ENCODE data around the gene ST6GAL1. TPM values are rescaled to one million over a fixed set of nuclear protein-coding genes. Genes with fewer than 3 reads are reported as not detected.

Gene ST6GAL1
- total and polyA plus RNA-seq, 7 experiments from 2014 or later = 115 to 313 (median 214) TPM

DNA sequence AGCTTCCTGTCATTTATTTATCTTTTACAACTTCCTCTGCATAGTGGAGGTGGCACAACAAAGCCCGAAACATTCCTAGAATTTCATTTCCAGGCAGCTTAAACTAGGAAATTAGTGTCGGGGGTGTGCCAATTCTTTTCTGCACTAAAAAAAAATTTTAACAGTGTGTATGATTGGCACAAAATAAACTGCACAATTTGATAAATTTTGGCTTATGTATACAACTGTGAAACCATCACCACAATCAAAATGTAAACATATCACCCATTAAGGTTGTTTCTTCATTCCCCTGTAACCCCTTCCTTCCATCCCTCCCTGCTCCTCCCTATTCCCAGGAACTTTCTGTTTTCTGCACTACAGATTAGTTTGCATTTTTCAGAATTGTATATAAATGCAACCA is 154.3 kb downstream of the ST6GAL1 start:
- peaks cover 0 to 12% of the 10 kb centered on the region in 2 donors for H3K4me1 ChIP-seq (ENCODE audit: control insufficient read depth in 2 of 2, insufficient read depth in 2 of 2, low read length in 2 of 2)
- intact Hi-C loops (cut with micrococcal nuclease) = no loop called here
- no peak overlapping the region for H3K4me3 ChIP-seq (ENCODE audit: low read length)
- H3K36me3 ChIP-seq (ENCODE audit: control insufficient read depth in 2 of 3, insufficient read depth in 3 of 3, low read length in 3 of 3) = no peaks in the 10 kb centered on the region
- peaks cover 13 to 24% (median 14%) of the 10 kb centered on the region in 7 donors for H3K4me1 Mint-ChIP-seq
- DNase-seq (no peak), ATAC-seq (no peak)
- no peak overlapping the region for H3K27ac ChIP-seq (ENCODE audit: low read depth, low read length)
- peaks cover 9 to 27% (median 19%) of the 10 kb centered on the region in 5 donors for H3K36me3 Mint-ChIP-seq
- H3K9me3 ChIP-seq (ENCODE audit: control insufficient read depth in 2 of 3, low read length in 3 of 3) = no peaks in the 10 kb centered on the region
- H3K27me3 Mint-ChIP-seq = no peaks in the 10 kb centered on the region
- POLR2A ChIA-PET = interaction anchor here (0.9 to 1.1 kb wide), 3 partner anchors 10 to 235 kb away, joined by 3 to 4 read pairs (median 3); no protein-coding TSS in a partner anchor
- H3K4me3 Mint-ChIP-seq = peak overlapping the region in 8 of 10 donors; percentile 17 to 66 (median 44)
- no peaks in the 10 kb centered on the region for H3K27me3 ChIP-seq (ENCODE audit: control insufficient read depth in 2 of 2, insufficient read depth in 2 of 2, low read length in 2 of 2)
- peak overlapping the region in 3 of 9 donors; percentile 44 to 76 (median 57) for H3K27ac Mint-ChIP-seq
- CTCF ChIA-PET = interaction anchor here (0.7 to 1.1 kb wide), 4 partner anchors 17 to 81 kb away, joined by 3 read pairs; no protein-coding TSS in a partner anchor
- H3K9me3 Mint-ChIP-seq = peaks cover 3 to 39% (median 20%) of the 10 kb centered on the region in 11 donors

DNA sequence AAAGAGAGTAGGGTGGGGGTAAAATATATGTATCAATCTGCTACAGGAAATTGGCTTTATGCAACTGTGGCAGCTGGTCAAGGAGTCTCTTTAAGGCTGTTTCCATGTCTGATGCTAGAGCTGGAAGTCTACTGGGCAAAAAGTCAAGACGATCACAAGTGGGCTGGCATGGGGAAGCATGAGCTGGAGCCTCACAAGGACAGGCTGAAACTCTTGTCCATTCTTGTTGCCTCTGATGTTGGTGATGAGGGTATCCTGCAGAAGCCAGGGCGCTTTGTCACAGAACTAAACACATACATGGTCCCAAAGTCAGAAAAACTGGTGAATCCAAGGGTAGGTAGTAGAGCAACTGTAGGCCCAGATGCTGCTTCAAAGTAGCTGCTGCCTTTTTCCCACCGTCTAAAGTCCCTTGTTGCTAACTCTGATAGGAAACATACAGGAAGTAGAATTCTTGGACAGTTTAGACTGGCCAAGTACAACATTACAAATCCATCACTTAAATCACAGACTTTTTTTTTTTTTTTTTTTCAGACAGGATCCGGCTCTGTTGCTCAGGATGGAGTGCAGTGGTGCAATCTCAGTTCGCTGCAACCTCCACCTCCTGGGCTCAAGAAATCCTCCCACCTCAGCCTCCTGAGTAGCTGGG is 154.8 kb downstream of the ST6GAL1 start:
- DNase-seq (no peak), ATAC-seq (no peak)
- Histone ChIP-seq H3K27ac (ENCODE audit: low read depth, low read length) (no peak overlapping the region), H3K4me3 (ENCODE audit: low read length) (no peak overlapping the region), H3K9me3 (ENCODE audit: control insufficient read depth in 2 of 3, low read length in 3 of 3) (no peaks in the 10 kb centered on the region), H3K4me1 (ENCODE audit: control insufficient read depth in 2 of 2, insufficient read depth in 2 of 2, low read length in 2 of 2) (peaks cover 0 to 12% of the 10 kb centered on the region in 2 donors), H3K27me3 (ENCODE audit: control insufficient read depth in 2 of 2, insufficient read depth in 2 of 2, low read length in 2 of 2) (no peaks in the 10 kb centered on the region), H3K36me3 (ENCODE audit: control insufficient read depth in 2 of 3, insufficient read depth in 3 of 3, low read length in 3 of 3) (no peaks in the 10 kb centered on the region)
- intact Hi-C loops (cut with micrococcal nuclease) = no loop called here
- ChIA-PET POLR2A (interaction anchor here (0.9 to 1.0 kb wide), 2 partner anchors 57 to 236 kb away, joined by 3 read pairs; no protein-coding TSS in a partner anchor), CTCF (interaction anchor here (1.1 kb wide), 1 partner anchor 17 kb away, joined by 3 read pairs; no protein-coding TSS in a partner anchor)
- Mint-ChIP-seq H3K4me3 (peak overlapping the region in 5 of 10 donors; percentile 30 to 66 (median 61)), H3K4me1 (peaks cover 13 to 21% (median 14%) of the 10 kb centered on the region in 7 donors), H3K9me3 (peaks cover 3 to 44% (median 21%) of the 10 kb centered on the region in 11 donors), H3K27me3 (peaks cover 0 to under 1% (median 0%) of the 10 kb centered on the region in 5 donors), H3K27ac (peak overlapping the region in 2 of 9 donors; percentile 44 to 57), H3K36me3 (peaks cover 9 to 27% (median 18%) of the 10 kb centered on the region in 5 donors)

DNA sequence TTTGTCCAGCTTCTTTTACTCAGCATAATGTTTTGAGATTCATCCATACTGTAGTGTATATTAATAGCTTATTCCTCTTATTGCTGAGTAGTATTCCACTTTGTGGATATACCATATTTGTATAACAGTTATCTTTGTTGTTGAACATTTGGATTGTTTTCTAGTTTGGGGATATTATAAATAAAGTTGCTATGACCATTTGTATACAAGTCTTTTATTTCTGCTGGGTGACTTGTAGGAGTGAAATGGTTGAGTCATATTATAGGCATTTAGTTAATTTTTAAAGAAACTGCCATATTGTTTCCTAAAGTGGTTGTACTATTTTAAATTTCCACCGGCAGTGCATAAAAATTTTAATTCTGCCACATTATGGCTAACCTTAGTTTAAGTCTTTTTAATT is 155.6 kb downstream of the ST6GAL1 start:
- Mint-ChIP-seq H3K4me1 (peaks cover 13 to 21% (median 14%) of the 10 kb centered on the region in 7 donors), H3K36me3 (peaks cover 9 to 31% (median 16%) of the 10 kb centered on the region in 5 donors), H3K9me3 (peaks cover 3 to 52% (median 23%) of the 10 kb centered on the region in 11 donors), H3K27ac (no peak overlapping the region), H3K27me3 (peaks cover 0 to 3% (median 0%) of the 10 kb centered on the region in 5 donors), H3K4me3 (no peak overlapping the region)
- CTCF ChIA-PET = interaction anchor here (1.1 kb wide), 1 partner anchor 16 kb away, joined by 3 read pairs; no protein-coding TSS in a partner anchor
- POLR2A ChIA-PET = no interaction called here
- ATAC-seq (no peak), DNase-seq (no peak)
- no peak overlapping the region for H3K4me3 ChIP-seq (ENCODE audit: low read length)
- H3K36me3 ChIP-seq (ENCODE audit: control insufficient read depth in 2 of 3, insufficient read depth in 3 of 3, low read length in 3 of 3) = no peaks in the 10 kb centered on the region
- peaks cover 0 to 12% of the 10 kb centered on the region in 2 donors for H3K4me1 ChIP-seq (ENCODE audit: control insufficient read depth in 2 of 2, insufficient read depth in 2 of 2, low read length in 2 of 2)
- H3K27me3 ChIP-seq (ENCODE audit: control insufficient read depth in 2 of 2, insufficient read depth in 2 of 2, low read length in 2 of 2) = no peaks in the 10 kb centered on the region
- H3K9me3 ChIP-seq (ENCODE audit: control insufficient read depth in 2 of 3, low read length in 3 of 3) = no peaks in the 10 kb centered on the region
- intact Hi-C loops (cut with micrococcal nuclease) = no loop called here
- H3K27ac ChIP-seq (ENCODE audit: low read depth, low read length) = no peak overlapping the region

DNA sequence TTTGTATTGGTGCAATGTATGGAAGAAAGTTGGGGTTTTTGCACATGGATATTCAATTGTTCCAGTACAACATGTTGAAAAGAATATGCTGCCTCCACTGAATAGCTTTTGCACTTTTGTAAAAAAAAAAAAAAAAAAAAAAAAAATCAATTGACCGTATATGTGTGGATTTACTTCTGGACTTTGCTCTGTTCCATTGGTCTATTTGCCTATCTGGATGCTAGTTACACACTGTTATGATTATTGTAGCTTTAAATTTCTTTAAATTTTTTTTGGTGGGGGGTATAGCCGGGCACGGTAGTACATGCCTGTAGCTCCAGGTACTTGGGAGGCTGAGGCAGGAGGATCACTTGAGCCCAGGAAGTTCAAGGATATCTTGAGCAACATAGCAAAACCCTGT is 156.5 kb downstream of the ST6GAL1 start:
- H3K9me3 Mint-ChIP-seq = peaks cover 3 to 54% (median 25%) of the 10 kb centered on the region in 11 donors
- intact Hi-C loops (cut with micrococcal nuclease) = no loop called here
- POLR2A ChIA-PET = interaction anchor here (0.6 to 0.7 kb wide), 2 partner anchors 25 to 280 kb away, joined by 3 to 5 read pairs; no protein-coding TSS in a partner anchor
- DNase-seq = no peak
- ATAC-seq = no peak
- Histone ChIP-seq H3K4me3 (ENCODE audit: low read length) (no peak overlapping the region), H3K9me3 (ENCODE audit: control insufficient read depth in 2 of 3, low read length in 3 of 3) (no peaks in the 10 kb centered on the region), H3K27ac (ENCODE audit: low read depth, low read length) (no peak overlapping the region), H3K36me3 (ENCODE audit: control insufficient read depth in 2 of 3, insufficient read depth in 3 of 3, low read length in 3 of 3) (no peaks in the 10 kb centered on the region), H3K27me3 (ENCODE audit: control insufficient read depth in 2 of 2, insufficient read depth in 2 of 2, low read length in 2 of 2) (no peaks in the 10 kb centered on the region), H3K4me1 (ENCODE audit: control insufficient read depth in 2 of 2, insufficient read depth in 2 of 2, low read length in 2 of 2) (peaks cover 0 to 12% of the 10 kb centered on the region in 2 donors)
- no peak overlapping the region for H3K27ac Mint-ChIP-seq
- H3K27me3 Mint-ChIP-seq = peaks cover 0 to 3% (median 0%) of the 10 kb centered on the region in 5 donors
- H3K4me1 Mint-ChIP-seq = peaks cover 13 to 21% (median 14%) of the 10 kb centered on the region in 7 donors
- H3K4me3 Mint-ChIP-seq = no peak overlapping the region
- peaks cover 9 to 31% (median 15%) of the 10 kb centered on the region in 5 donors for H3K36me3 Mint-ChIP-seq
- CTCF ChIA-PET = no interaction called here

DNA sequence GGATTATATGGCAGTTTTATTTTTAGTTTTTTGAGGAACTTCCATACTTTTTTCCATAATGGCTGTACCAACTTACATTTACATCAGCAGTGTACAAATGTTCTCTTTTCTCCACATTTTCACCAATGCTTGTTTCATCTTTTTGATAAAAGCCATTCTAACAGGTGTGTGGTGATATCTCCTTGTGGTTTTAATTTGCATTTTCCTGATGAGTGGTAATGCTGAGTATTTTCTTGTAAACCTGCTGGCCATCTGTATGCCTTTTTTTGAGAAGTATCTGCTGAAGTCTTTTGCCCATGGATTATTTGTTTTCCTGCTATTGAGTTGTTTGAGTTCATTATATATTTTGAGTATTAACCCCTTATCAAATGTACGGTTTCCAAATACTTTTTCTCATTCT is 158.4 kb downstream of the ST6GAL1 start:
- peaks cover 0 to 3% (median 0%) of the 10 kb centered on the region in 5 donors for H3K27me3 Mint-ChIP-seq

DNA sequence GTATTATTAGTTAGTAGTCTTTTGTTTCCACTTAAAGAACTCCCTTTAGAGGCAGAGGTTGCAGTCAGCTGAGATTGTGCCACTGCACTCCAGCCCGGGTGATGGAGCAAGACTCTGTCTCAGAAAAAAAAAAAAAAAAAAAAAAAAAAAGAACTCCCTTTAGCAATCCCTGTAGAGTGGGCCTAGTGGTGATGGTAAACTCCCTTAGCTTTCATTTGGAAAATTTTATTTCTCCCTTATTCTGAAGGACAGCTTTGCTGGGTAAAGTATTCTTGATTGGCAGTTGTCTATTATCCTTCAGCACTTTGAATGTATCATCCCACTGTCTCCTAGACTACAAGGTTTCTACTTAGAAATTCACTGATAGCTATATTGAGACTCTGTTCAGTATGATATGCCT is 163.0 kb downstream of the ST6GAL1 start:
- DNase-seq (no peak), ATAC-seq (no peak)
- H3K27me3 ChIP-seq (ENCODE audit: control insufficient read depth in 2 of 2, insufficient read depth in 2 of 2, low read length in 2 of 2) = no peaks in the 10 kb centered on the region
- peaks cover 0 to 9% (median 0%) of the 10 kb centered on the region in 3 experiments for H3K9me3 ChIP-seq (ENCODE audit: control insufficient read depth in 2 of 3, low read length in 3 of 3)
- intact Hi-C loops (cut with micrococcal nuclease) = no loop called here
- no peak overlapping the region for H3K27ac ChIP-seq (ENCODE audit: low read depth, low read length)
- H3K36me3 Mint-ChIP-seq = peaks cover 12 to 46% (median 15%) of the 10 kb centered on the region in 5 donors
- ChIA-PET POLR2A (interaction anchor here (0.7 to 1.2 kb wide), 3 partner anchors 66 to 310 kb away, joined by 3 to 5 read pairs (median 4); partner anchors contain the start of gene EIF4A2), CTCF (interaction anchor here (0.8 kb wide), 1 partner anchor 43 kb away, joined by 3 read pairs; no protein-coding TSS in a partner anchor)
- peaks cover under 1 to 61% (median 28%) of the 10 kb centered on the region in 11 donors for H3K9me3 Mint-ChIP-seq
- peaks cover 0 to 3% (median 0%) of the 10 kb centered on the region in 5 donors for H3K27me3 Mint-ChIP-seq
- H3K4me3 ChIP-seq (ENCODE audit: low read length) = no peak overlapping the region
- no peaks in the 10 kb centered on the region for H3K36me3 ChIP-seq (ENCODE audit: control insufficient read depth in 2 of 3, insufficient read depth in 3 of 3, low read length in 3 of 3)
- no peak overlapping the region for H3K27ac Mint-ChIP-seq
- H3K4me1 Mint-ChIP-seq = peaks cover 0 to 17% (median 5%) of the 10 kb centered on the region in 7 donors
- H3K4me1 ChIP-seq (ENCODE audit: control insufficient read depth in 2 of 2, insufficient read depth in 2 of 2, low read length in 2 of 2) = no peaks in the 10 kb centered on the region
- H3K4me3 Mint-ChIP-seq = no peak overlapping the region

More for the DNA sequence above, 158.4 kb downstream of the ST6GAL1 start:
- peaks cover 0 to 7% (median 0%) of the 10 kb centered on the region in 3 experiments for H3K9me3 ChIP-seq (ENCODE audit: control insufficient read depth in 2 of 3, low read length in 3 of 3)
- Mint-ChIP-seq H3K4me1 (peaks cover 9 to 15% (median 14%) of the 10 kb centered on the region in 7 donors), H3K9me3 (peaks cover 3 to 58% (median 28%) of the 10 kb centered on the region in 11 donors), H3K27ac (no peak overlapping the region), H3K4me3 (no peak overlapping the region), H3K36me3 (peaks cover 14 to 35% (median 15%) of the 10 kb centered on the region in 5 donors)
- H3K27ac ChIP-seq (ENCODE audit: low read depth, low read length) = no peak overlapping the region
- no peaks in the 10 kb centered on the region for H3K27me3 ChIP-seq (ENCODE audit: control insufficient read depth in 2 of 2, insufficient read depth in 2 of 2, low read length in 2 of 2)
- no peak for ATAC-seq
- peaks cover 0 to 12% of the 10 kb centered on the region in 2 donors for H3K4me1 ChIP-seq (ENCODE audit: control insufficient read depth in 2 of 2, insufficient read depth in 2 of 2, low read length in 2 of 2)
- ChIA-PET POLR2A (no interaction called here), CTCF (no interaction called here)
- DNase-seq = no peak
- no peak overlapping the region for H3K4me3 ChIP-seq (ENCODE audit: low read length)
- intact Hi-C loops (cut with micrococcal nuclease) = no loop called here
- H3K36me3 ChIP-seq (ENCODE audit: control insufficient read depth in 2 of 3, insufficient read depth in 3 of 3, low read length in 3 of 3) = no peaks in the 10 kb centered on the region
